HepG2 (cell line): Measurements from ENCODE around the gene ADD2. TPM values are rescaled to one million over a fixed set of nuclear protein-coding genes. Genes with fewer than 3 reads are reported as not detected.

Experiments used
- ATAC-seq: fragments of 200-7000 bp; cut with Tn5 transposase; 3 replicates; pipeline ENCODE4 v1.9.1; 2020; ENCODE audit warnings: mild to moderate bottlenecking, moderate library complexity
- BruUV-seq: library from RNA; stranded (reverse); fragments of 400-500 nt; replicated peaks from 2 replicates; lab custom pipeline; 2021; lab: Mats Ljungman, UMichigan
- CTCF ChIA-PET: fragments of 300-600 bp; formaldehyde crosslinking; extraction: SDS; loops from one replicate; lab custom pipeline; 2021; ENCODE audit warnings: low total read pairs, inconsistent platforms, low intra/inter-chr PET ratio; lab: Yijun Ruan, JAX
- POLR2A ChIA-PET: fragments of 350-600 bp; sonication (Branson Sonifier 250); formaldehyde crosslinking; loops from one replicate; lab custom pipeline; 2020; ENCODE audit warnings: antibody characterized with exemption, inconsistent platforms; lab: Yijun Ruan, JAX
- DNase-seq: peaks from one replicate; pipeline ENCODE4 v3.0.0-alpha.2; 2015; ENCODE audit warnings: low spot score
- FAIRE-seq: peaks from 3 replicates; lab custom pipeline; 2011; peaks lifted over from hg19 to GRCh38; lab: Jason Lieb, UNC
- H2AFZ ChIP-seq: one replicate; pipeline ENCODE4 v1.6.1; 2011; ENCODE audit warnings: low read length, inconsistent platforms
- H3K27ac ChIP-seq: fragments of 300-600 bp; 3 replicates; pipeline ENCODE4 v1.8.0; 2011; ENCODE audit warnings: mixed run types, mild to moderate bottlenecking, mixed read lengths, low read length, inconsistent platforms; ENCODE audit not compliant: insufficient read depth; ENCODE audit errors: extremely low read length
- H3K27me3 ChIP-seq, 2 experiments: fragments of 200-600 bp in 1 of 2; 2 replicates in 1 of 2; 3 replicates in 1 of 2; pipeline versions ENCODE4 v1.6.0 to v1.8.0; 2011; ENCODE audit warnings: low read length in 2 of 2, mild to moderate bottlenecking in 2 of 2, moderate library complexity in 2 of 2, inconsistent platforms in 1 of 2; ENCODE audit not compliant: insufficient read depth in 2 of 2, control insufficient read depth in 1 of 2
- H3K36me3 ChIP-seq, 2 experiments: fragments of 200-600 bp in 1 of 2; replicated peaks in 1 of 2; 2 replicates in 1 of 2; 3 replicates in 1 of 2; pipeline versions ENCODE4 v1.5.1 to v1.8.0; 2011; ENCODE audit warnings: low read length in 2 of 2, inconsistent platforms in 1 of 2; ENCODE audit not compliant: insufficient read depth in 2 of 2, control insufficient read depth in 1 of 2
- H3K4me1 ChIP-seq: 2 replicates; pipeline ENCODE4 v1.5.1; 2012; ENCODE audit warnings: low read length, inconsistent platforms; ENCODE audit not compliant: insufficient read depth
- H3K4me2 ChIP-seq: 2 replicates; pipeline ENCODE4 v1.6.0; 2011; ENCODE audit warnings: low read depth, low read length, inconsistent platforms
- H3K4me3 ChIP-seq, 3 experiments: fragments of 200-600 bp in 1 of 3; sonication (generic), shearing (Covaris generic) in 1 of 3; replicated peaks in 1 of 3; 2 replicates each; pipeline ENCODE4 v1.5.1; 2011 to 2016; ENCODE audit warnings: low read length in 3 of 3, inconsistent platforms in 2 of 3, low read depth in 2 of 3, mild to moderate bottlenecking in 2 of 3, control low read depth in 1 of 3, mixed read lengths in 1 of 3; ENCODE audit not compliant: insufficient read depth in 1 of 3
- H3K79me2 ChIP-seq: one replicate; pipeline ENCODE4 v1.6.1; 2011; ENCODE audit warnings: low read length, inconsistent platforms; ENCODE audit not compliant: insufficient read depth
- H3K9ac ChIP-seq: 2 replicates; pipeline ENCODE4 v1.6.0; 2011; ENCODE audit warnings: mild to moderate bottlenecking, low read depth, low read length, inconsistent platforms; ENCODE audit not compliant: insufficient read depth
- H3K9me3 ChIP-seq: 2 replicates; pipeline ENCODE4 v1.5.1; 2012; ENCODE audit warnings: mild to moderate bottlenecking, low read length
- H4K20me1 ChIP-seq: 2 replicates; pipeline ENCODE4 v1.6.0; 2011; ENCODE audit warnings: inconsistent platforms, mild to moderate bottlenecking, low read length, moderate library complexity; ENCODE audit not compliant: insufficient read depth
- BCL6 ChIP-seq: IDR thresholded peaks from 2 replicates; pipeline ENCODE4 v1.6.1; 2016; ENCODE audit warnings: missing genetic modification reagents, missing compliant biosample characterization
- CBX2 ChIP-seq, 2 experiments: fragments of 200-600 bp in 1 of 2; sonication (generic); formaldehyde crosslinking in 1 of 2; IDR thresholded peaks; 2 replicates each; pipeline versions ENCODE4 v1.7.0 to v1.8.1; 2018 to 2022; ENCODE audit warnings: low read depth in 2 of 2, low read length in 1 of 2, mild to moderate bottlenecking in 1 of 2, missing genetic modification reagents in 1 of 2
- CC2D1A ChIP-seq: sonication (generic); formaldehyde crosslinking; IDR thresholded peaks from 2 replicates; pipeline ENCODE4 v1.8.1; 2023; ENCODE audit warnings: mild to moderate bottlenecking, missing genetic modification reagents
- CHD2 ChIP-seq: IDR thresholded peaks from 2 replicates; pipeline ENCODE4 v1.6.1; 2011; ENCODE audit warnings: low read depth, low read length, improper control_type of control experiment
- ELF3 ChIP-seq: IDR thresholded peaks from 2 replicates; pipeline ENCODE4 v1.6.1; 2016; ENCODE audit warnings: missing genetic modification reagents, missing compliant biosample characterization
- ELF4 ChIP-seq: sonication (generic); formaldehyde crosslinking; IDR thresholded peaks from 2 replicates; pipeline ENCODE4 v1.5.0; 2020; ENCODE audit warnings: missing genetic modification reagents, mild to moderate bottlenecking, moderate library complexity, borderline replicate concordance
- FOXJ3 ChIP-seq: sonication (generic); formaldehyde crosslinking; IDR thresholded peaks from 2 replicates; pipeline ENCODE4 v1.4.0; 2020; ENCODE audit warnings: missing genetic modification reagents, mild to moderate bottlenecking, borderline replicate concordance
- HCFC1 ChIP-seq: fragments of 150-350 bp; IDR thresholded peaks from 2 replicates; pipeline ENCODE4 v1.6.1; 2014; ENCODE audit warnings: low read depth, low read length
- HOXA9 ChIP-seq: sonication (generic); formaldehyde crosslinking; IDR thresholded peaks from 2 replicates; pipeline ENCODE4 v1.8.1; 2022; ENCODE audit warnings: missing genetic modification reagents, mild to moderate bottlenecking, moderate library complexity, borderline replicate concordance
- MATR3 ChIP-seq: sonication (generic); formaldehyde crosslinking; IDR thresholded peaks from 2 replicates; pipeline ENCODE4 v1.4.0; 2020; ENCODE audit warnings: missing genetic modification reagents
- MIER3 ChIP-seq: IDR thresholded peaks from 2 replicates; pipeline ENCODE4 v1.6.1; 2016; ENCODE audit warnings: missing compliant biosample characterization, borderline replicate concordance
- NRL ChIP-seq: sonication (generic); formaldehyde crosslinking; IDR thresholded peaks from 2 replicates; pipeline ENCODE4 v1.5.0; 2020; ENCODE audit warnings: missing genetic modification reagents, mild to moderate bottlenecking, moderate library complexity, borderline replicate concordance
- SALL2 ChIP-seq: sonication (generic); formaldehyde crosslinking; IDR thresholded peaks from 2 replicates; pipeline ENCODE4 v1.8.1; 2023; ENCODE audit warnings: mild to moderate bottlenecking, missing genetic modification reagents, inconsistent platforms
- SATB2 ChIP-seq: sonication (generic); formaldehyde crosslinking; IDR thresholded peaks from 2 replicates; pipeline ENCODE4 v1.5.0; 2020; ENCODE audit warnings: missing genetic modification reagents
- SMAD9 ChIP-seq: sonication (generic); formaldehyde crosslinking; IDR thresholded peaks from 2 replicates; pipeline ENCODE4 v1.5.1; 2020; ENCODE audit warnings: mild to moderate bottlenecking, missing genetic modification reagents
- TCF7L2 ChIP-seq: IDR thresholded peaks from 2 replicates; pipeline ENCODE4 v1.6.1; 2011; ENCODE audit warnings: mild to moderate bottlenecking, low read depth, low read length, moderate library complexity
- ZNF382 ChIP-seq: sonication (generic); formaldehyde crosslinking; IDR thresholded peaks from 2 replicates; pipeline ENCODE4 v1.5.0; 2020; ENCODE audit warnings: missing genetic modification reagents, mild to moderate bottlenecking, borderline replicate concordance
- ZNF484 ChIP-seq: sonication (generic); formaldehyde crosslinking; IDR thresholded peaks from 2 replicates; pipeline ENCODE4 v1.5.1; 2020; ENCODE audit warnings: mild to moderate bottlenecking, low read depth, missing genetic modification reagents, borderline replicate concordance
- WGBS: methylation state at CpG from one replicate; pipeline ENCODE4 v1.1.6; 2017; ENCODE audit warnings: low lambda C conversion rate; 5-methylcytosine and 5-hydroxymethylcytosine counted together
- in situ Hi-C: cut with HindIII; loops from 2 replicates; pipeline ENCODE4 v1.10.0; 2017; ENCODE audit warnings: low pct_unique_long_range_greater_than_20kb; ENCODE audit not compliant: extremely low pct_ligation_motif_present
- intact Hi-C: fragments of 100-400 bp; cut with micrococcal nuclease; formaldehyde crosslinking; loops from one replicate; pipeline ENCODE4 v1.10.0; 2022; ENCODE audit not compliant: unreplicated experiment
- polyA plus RNA-seq, 8 experiments: library from polyadenylated mRNA; depleted of rRNA in 3 of 8; stranded (reverse) in 7 of 8; unstranded in 1 of 8; fragments of >200 nt; fragmentation: Illumina TruSeq in 4 of 8; extraction: Trizol in 4 of 8; gene quantifications; 2 replicates each; pipeline versions ENCODE4 v1.2.1 to v1.2.3, GENCODE V29; 2011 to 2016; ENCODE audit warnings: low read depth in 4 of 8, missing spikeins in 1 of 8, mixed read lengths in 1 of 8; ENCODE audit not compliant: insufficient read depth in 1 of 8
- total RNA-seq, 5 experiments: library from RNA; depleted of rRNA; stranded (reverse); fragments of >200 nt; fragmentation: Illumina TruSeq; extraction: Trizol; gene quantifications; 2 replicates each; pipeline ENCODE4 v1.2.3, GENCODE V29; 2016; ENCODE audit warnings: low read depth in 1 of 5
- TF ChIP-seq, protein P1 (sequence below): sonication (generic); IDR thresholded peaks from 2 replicates; pipeline ENCODE4 v1.6.1; 2016; ENCODE audit warnings: low read depth, borderline replicate concordance

ADD2 gene
- total and polyA plus RNA-seq, 2 of the 13 experiments (the other 11 are each of a cell fraction or from before 2014, with no cell fraction given): 0.05 to 0.13 TPM

DNA sequence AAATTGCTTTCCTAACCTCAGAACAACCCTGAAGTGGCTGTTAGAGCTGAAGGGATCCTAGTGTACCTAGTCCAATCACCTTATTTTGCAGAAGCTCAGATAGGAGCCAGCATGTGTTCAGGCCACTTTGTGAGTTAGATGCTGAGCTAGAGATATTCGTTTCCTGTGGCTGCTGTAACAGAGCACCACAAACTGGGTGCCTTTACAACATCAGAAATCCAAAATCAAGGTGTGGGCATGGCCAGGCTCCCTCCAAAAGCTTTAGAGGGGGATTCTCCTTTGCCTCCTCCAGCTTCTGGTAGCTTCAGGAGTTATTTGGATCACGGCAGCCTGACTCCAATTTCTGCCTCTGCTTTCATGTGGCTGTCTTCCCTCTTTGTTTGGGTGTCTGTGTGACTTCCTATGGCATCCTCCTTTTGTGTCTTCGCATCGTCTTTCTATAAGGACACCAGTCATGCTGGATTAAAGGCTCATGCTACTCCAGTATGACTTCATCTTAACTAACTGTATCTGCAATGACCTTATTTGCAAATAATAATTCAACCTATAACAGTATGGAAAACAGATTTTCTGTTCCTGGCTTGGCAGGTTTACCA is 128.1 kb downstream of the ADD2 start:
- in situ Hi-C loops: loop anchor here (10.0 kb wide), 1 partner anchor 335 kb away; the partner anchor contains the start of gene FAM136A
- no peaks in the 10 kb centered on the region for H4K20me1 ChIP-seq
- CTCF ChIA-PET: no interaction called here

More for the DNA sequence above, 128.1 kb downstream of the ADD2 start:
- 20% methylated on average over 4 of the region's 4 CpGs for WGBS
- no peak for ATAC-seq
- no peak overlapping the region for H2AFZ ChIP-seq
- TF ChIP-seq CC2D1A (CRISPR knock-in tag): no peak
- TF ChIP-seq ELF3: no peak
- TF ChIP-seq SMAD9 (CRISPR knock-in tag): no peak
- no peak for TF ChIP-seq SATB2 (CRISPR knock-in tag)
- TF ChIP-seq MIER3 (CRISPR knock-in tag): no peak
- no peak for TF ChIP-seq CBX2 (IDR thresholded peaks at IDR 0.05; ENCODE audit: low read depth, low read length)
- TF ChIP-seq CBX2 (CRISPR knock-in tag; IDR thresholded peaks at IDR 0.05; ENCODE audit: low read depth): no peak
- no peak for TF ChIP-seq SALL2 (CRISPR knock-in tag)
- TF ChIP-seq, protein P1, sequence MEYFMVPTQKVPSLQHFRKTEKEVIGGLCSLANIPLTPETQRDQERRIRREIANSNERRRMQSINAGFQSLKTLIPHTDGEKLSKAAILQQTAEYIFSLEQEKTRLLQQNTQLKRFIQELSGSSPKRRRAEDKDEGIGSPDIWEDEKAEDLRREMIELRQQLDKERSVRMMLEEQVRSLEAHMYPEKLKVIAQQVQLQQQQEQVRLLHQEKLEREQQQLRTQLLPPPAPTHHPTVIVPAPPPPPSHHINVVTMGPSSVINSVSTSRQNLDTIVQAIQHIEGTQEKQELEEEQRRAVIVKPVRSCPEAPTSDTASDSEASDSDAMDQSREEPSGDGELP: no peak
- TF ChIP-seq ZNF382 (CRISPR knock-in tag): no peak
- TF ChIP-seq MATR3 (CRISPR knock-in tag): no peak
- TF ChIP-seq HOXA9 (CRISPR knock-in tag): no peak
- no peak for TF ChIP-seq ZNF484 (CRISPR knock-in tag)
- TF ChIP-seq FOXJ3: no peak
- no peak for TF ChIP-seq CHD2
- no peak for TF ChIP-seq HCFC1
- no peak for TF ChIP-seq NRL (CRISPR knock-in tag)
- TF ChIP-seq ELF4: no peak
- no peak for TF ChIP-seq BCL6
- TF ChIP-seq TCF7L2: no peak
- TF ChIP-seq, all 625 proteins: peak for 0
- Histone ChIP-seq H3K79me2 (no peaks in the 10 kb centered on the region), H3K27ac (no peak overlapping the region), H3K4me2 (no peak overlapping the region), H3K4me3 (no peak overlapping the region), H3K27me3 (peaks cover 0 to 29% of the 10 kb centered on the region in 2 experiments; a peak in 3 of 5 replicates), H3K36me3 (no peaks in the 10 kb centered on the region), H3K9me3 (no peaks in the 10 kb centered on the region), H3K9ac (no peak overlapping the region), H3K4me1 (no peaks in the 10 kb centered on the region)
- POLR2A ChIA-PET: no interaction called here
- no peak for DNase-seq
- BruUV-seq: no TSS peak
- intact Hi-C loops: no loop called here
- no peak for FAIRE-seq
